ENCODE measurements around the gene ZNF549. TPM values are rescaled to one million over a fixed set of nuclear protein-coding genes. Genes with fewer than 3 reads are reported as not detected.

ZNF549 gene
- total and polyA plus RNA-seq, 2 of the 13 experiments (the other 11 are each of a cell fraction or from before 2014, with no cell fraction given): 2.8 to 6.4 TPM

DNA sequence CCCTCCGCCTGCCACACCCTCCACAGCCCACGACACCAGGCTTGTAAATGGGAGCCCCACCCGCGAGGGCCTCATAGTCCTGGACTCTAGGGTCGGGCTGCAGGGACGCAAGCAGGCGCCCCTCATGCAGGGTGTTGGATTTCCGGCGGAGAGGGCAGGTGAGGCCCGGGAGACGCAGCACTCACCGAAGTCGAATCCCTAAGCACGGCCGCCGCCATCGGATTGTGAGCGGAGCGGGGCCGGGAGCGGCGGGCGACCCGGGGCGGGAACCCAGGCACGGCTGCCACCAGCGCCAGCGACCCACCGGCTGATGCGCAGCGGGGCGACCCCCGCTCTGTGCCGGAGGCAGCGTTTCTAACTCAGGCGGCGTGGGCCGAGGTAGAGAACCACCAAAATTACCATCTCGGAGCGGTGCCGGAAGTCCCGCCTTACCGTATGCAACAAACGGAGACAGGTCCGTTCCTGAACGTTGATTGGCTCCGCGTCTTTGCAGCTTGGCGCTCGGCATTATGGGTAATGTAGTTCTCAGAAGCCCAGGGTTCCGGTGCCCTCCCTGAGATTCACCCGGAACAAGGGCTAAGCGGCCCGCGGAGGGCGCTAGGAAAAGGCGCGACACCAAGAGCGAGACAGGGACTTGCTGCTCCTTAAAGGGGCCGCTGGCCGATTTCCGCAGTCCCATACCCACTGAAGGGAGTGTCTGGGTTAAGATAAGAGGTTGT is 51.5 kb downstream of the ZNF549 start, which contains the start of gene ZNF416 (continued):
- TF ChIP-seq ZMAT3 (CRISPR knock-in tag; conservative IDR thresholded peaks at IDR 0.05) (no peak), SATB2 (CRISPR knock-in tag; IDR thresholded peaks at IDR 0.05) (no peak), ZFY (CRISPR knock-in tag; IDR thresholded peaks at IDR 0.05) (peak; percentile 86), ZNF709 (CRISPR knock-in tag; IDR thresholded peaks at IDR 0.05) (no peak), HOXD1 (CRISPR knock-in tag; IDR thresholded peaks at IDR 0.05) (no peak), TMF1 (CRISPR knock-in tag; IDR thresholded peaks at IDR 0.05; ENCODE audit: low read depth) (no peak), ZSCAN29 (CRISPR knock-in tag; conservative IDR thresholded peaks at IDR 0.05) (0 out of 2 replicates have a peak, but pooled peaks have one; percentile 67), ZFP37 (CRISPR knock-in tag; IDR thresholded peaks at IDR 0.05; ENCODE audit: borderline replicate concordance) (no peak), RARA (CRISPR knock-in tag; IDR thresholded peaks at IDR 0.05) (no peak), ZNF318 (CRISPR knock-in tag; IDR thresholded peaks at IDR 0.05) (no peak), SUZ12 (IDR thresholded peaks at IDR 0.05; ENCODE audit: low read depth, low read length) (peak; percentile 73), HNRNPK (IDR thresholded peaks at IDR 0.05; ENCODE audit: low read depth, low read length, poor library complexity, severe bottlenecking) (no peak), ZBTB33 (CRISPR knock-in tag; IDR thresholded peaks at IDR 0.05) (no peak), JUN (CRISPR knock-in tag; IDR thresholded peaks at IDR 0.05) (no peak)
- TF ChIP-seq, protein P1, sequence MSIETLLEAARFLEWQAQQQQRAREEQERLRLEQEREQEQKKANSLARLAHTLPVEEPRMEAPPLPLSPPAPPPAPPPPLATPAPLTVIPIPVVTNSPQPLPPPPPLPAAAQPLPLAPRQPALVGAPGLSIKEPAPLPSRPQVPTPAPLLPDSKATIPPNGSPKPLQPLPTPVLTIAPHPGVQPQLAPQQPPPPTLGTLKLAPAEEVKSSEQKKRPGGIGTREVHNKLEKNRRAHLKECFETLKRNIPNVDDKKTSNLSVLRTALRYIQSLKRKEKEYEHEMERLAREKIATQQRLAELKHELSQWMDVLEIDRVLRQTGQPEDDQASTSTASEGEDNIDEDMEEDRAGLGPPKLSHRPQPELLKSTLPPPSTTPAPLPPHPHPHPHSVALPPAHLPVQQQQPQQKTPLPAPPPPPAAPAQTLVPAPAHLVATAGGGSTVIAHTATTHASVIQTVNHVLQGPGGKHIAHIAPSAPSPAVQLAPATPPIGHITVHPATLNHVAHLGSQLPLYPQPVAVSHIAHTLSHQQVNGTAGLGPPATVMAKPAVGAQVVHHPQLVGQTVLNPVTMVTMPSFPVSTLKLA (IDR thresholded peaks at IDR 0.05): no peak
- TF ChIP-seq, protein P2, sequence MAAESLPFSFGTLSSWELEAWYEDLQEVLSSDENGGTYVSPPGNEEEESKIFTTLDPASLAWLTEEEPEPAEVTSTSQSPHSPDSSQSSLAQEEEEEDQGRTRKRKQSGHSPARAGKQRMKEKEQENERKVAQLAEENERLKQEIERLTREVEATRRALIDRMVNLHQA (CRISPR knock-in tag; IDR thresholded peaks at IDR 0.05): no peak
- TF ChIP-seq, protein P3, sequence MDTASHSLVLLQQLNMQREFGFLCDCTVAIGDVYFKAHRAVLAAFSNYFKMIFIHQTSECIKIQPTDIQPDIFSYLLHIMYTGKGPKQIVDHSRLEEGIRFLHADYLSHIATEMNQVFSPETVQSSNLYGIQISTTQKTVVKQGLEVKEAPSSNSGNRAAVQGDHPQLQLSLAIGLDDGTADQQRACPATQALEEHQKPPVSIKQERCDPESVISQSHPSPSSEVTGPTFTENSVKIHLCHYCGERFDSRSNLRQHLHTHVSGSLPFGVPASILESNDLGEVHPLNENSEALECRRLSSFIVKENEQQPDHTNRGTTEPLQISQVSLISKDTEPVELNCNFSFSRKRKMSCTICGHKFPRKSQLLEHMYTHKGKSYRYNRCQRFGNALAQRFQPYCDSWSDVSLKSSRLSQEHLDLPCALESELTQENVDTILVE (CRISPR knock-in tag; IDR thresholded peaks at IDR 0.05): peak; percentile 51; the same call in 1 of the 2 replicates

Data from HepG2 (cell line).